WERI-Rb-1 (cell line): ENCODE measurements around the gene SPG21.

Source experiments
- DNase-seq: peaks from one replicate; pipeline ENCODE4 v3.0.0-alpha.2; 2020
- H3K27ac ChIP-seq: fragments of 250-450 bp; sonication (Bioruptor Pico); 2 replicates; pipeline ENCODE4 v1.5.1; 2020; ENCODE audit warnings: mild to moderate bottlenecking, moderate library complexity
- H3K27me3 ChIP-seq: fragments of 250-450 bp; sonication (Bioruptor Pico); 2 replicates; pipeline ENCODE4 v1.5.1; 2021; ENCODE audit warnings: mild to moderate bottlenecking, low read depth, moderate library complexity; ENCODE audit not compliant: insufficient read depth, severe bottlenecking
- H3K36me3 ChIP-seq: fragments of 250-450 bp; sonication (Bioruptor Pico); 2 replicates; pipeline ENCODE4 v1.5.1; 2020; ENCODE audit warnings: mild to moderate bottlenecking, moderate library complexity
- H3K4me3 ChIP-seq: 2 replicates; pipeline ENCODE4 v1.5.1; 2011; ENCODE audit warnings: low read depth, mild to moderate bottlenecking, control low read depth, low read length
- H3K9me3 ChIP-seq: fragments of 250-450 bp; sonication (Bioruptor Pico); 2 replicates; pipeline ENCODE4 v1.5.1; 2021; ENCODE audit warnings: mild to moderate bottlenecking, moderate library complexity; ENCODE audit not compliant: severe bottlenecking
- TF ChIP-seq, protein P1 (sequence below): IDR thresholded peaks from 2 replicates; pipeline ENCODE4 v1.5.1; 2011; ENCODE audit warnings: low read depth, mild to moderate bottlenecking, control low read depth, inconsistent platforms, low read length

The SPG21 gene

GRCh38 chr15:64931381-64931780 is 58.3 kb downstream of the SPG21 start:
- DNase-seq: no peak
- Histone ChIP-seq H3K27me3 (no peaks in the 10 kb centered on the region), H3K9me3 (no peaks in the 10 kb centered on the region), H3K27ac (no peak overlapping the region), H3K4me3 (no peak overlapping the region), H3K36me3 (no peaks in the 10 kb centered on the region)
- TF ChIP-seq, protein P1, sequence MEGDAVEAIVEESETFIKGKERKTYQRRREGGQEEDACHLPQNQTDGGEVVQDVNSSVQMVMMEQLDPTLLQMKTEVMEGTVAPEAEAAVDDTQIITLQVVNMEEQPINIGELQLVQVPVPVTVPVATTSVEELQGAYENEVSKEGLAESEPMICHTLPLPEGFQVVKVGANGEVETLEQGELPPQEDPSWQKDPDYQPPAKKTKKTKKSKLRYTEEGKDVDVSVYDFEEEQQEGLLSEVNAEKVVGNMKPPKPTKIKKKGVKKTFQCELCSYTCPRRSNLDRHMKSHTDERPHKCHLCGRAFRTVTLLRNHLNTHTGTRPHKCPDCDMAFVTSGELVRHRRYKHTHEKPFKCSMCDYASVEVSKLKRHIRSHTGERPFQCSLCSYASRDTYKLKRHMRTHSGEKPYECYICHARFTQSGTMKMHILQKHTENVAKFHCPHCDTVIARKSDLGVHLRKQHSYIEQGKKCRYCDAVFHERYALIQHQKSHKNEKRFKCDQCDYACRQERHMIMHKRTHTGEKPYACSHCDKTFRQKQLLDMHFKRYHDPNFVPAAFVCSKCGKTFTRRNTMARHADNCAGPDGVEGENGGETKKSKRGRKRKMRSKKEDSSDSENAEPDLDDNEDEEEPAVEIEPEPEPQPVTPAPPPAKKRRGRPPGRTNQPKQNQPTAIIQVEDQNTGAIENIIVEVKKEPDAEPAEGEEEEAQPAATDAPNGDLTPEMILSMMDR: no peak

DNA sequence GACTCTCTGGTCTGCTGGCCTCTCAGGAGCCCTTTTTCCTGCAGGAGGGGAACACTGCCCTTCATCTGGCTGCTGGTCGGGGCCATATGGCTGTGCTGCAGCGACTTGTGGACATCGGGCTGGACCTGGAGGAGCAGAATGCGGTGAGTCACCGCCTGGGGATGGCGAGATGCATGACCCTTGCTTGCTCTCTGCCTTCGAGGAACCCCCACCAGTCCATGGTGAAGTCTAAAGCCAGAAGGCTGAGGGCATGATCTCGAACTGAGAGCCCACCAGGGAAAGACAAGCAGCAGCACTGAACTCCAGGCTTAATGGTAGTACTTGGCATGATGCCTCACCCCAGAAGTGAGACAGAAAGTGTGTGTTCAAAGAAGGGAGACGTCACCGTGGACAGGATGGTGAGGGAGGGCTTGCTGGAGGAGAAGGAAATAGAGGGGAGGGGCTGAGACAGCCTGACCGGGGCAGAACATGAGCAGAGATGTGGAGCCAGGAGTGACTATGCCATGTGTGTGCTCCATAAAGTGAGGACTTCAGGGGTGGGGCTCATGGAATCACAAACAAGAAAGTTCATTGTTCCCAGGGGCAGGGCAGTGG is 58.8 kb downstream of the SPG21 start:
- Histone ChIP-seq H3K9me3 (no peaks in the 10 kb centered on the region), H3K27ac (no peak overlapping the region), H3K36me3 (no peaks in the 10 kb centered on the region), H3K27me3 (no peaks in the 10 kb centered on the region), H3K4me3 (no peak overlapping the region)
- no peak for DNase-seq
- TF ChIP-seq, protein P1: no peak

GRCh38 chr15:64930019-64930652 is 59.6 kb downstream of the SPG21 start:
- H3K27me3 ChIP-seq: no peaks in the 10 kb centered on the region
- H3K9me3 ChIP-seq: no peaks in the 10 kb centered on the region
- DNase-seq: no peak
- H3K27ac ChIP-seq: no peak overlapping the region
- H3K4me3 ChIP-seq: no peak overlapping the region
- H3K36me3 ChIP-seq: no peaks in the 10 kb centered on the region
- TF ChIP-seq, protein P1: no peak

DNA sequence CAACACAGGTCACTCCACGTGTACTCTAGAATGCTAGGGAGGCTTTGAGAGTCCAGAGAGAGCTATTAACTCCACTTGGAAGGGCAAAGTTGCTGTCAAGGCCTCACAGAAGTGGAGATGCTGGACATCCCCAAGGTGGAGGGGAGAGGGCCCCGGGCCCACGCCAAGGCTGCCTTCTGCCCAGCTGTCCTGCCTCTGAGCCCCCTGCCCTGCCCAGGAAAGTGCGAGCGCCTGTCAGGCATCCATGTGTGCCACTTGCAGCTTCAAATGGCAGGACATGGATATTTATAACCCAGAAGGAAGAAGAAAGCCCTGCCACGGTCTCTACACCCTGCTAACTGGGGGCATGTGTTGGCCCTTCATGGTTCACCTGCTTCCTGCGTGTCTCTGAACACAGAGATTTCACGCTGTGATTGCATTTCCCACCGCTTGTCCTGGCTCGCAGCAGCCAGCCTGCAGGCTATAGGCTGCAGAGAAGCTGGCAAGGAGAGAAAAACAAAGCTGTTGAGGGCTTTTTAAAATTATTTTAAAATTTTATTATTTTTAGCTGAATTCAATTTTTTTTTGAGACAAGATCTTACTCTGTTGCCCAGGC is 61.0 kb downstream of the SPG21 start:
- no peak for DNase-seq
- no peak overlapping the region for H3K27ac ChIP-seq

GRCh38 chr15:64926661-64927060 is 63.1 kb downstream of the SPG21 start:
- TF ChIP-seq, protein P1: no peak
- Histone ChIP-seq H3K27me3 (no peaks in the 10 kb centered on the region), H3K4me3 (no peak overlapping the region), H3K27ac (no peak overlapping the region), H3K9me3 (no peaks in the 10 kb centered on the region), H3K36me3 (no peaks in the 10 kb centered on the region)
- DNase-seq: no peak

More for the DNA sequence above, 61.0 kb downstream of the SPG21 start:
- H3K4me3 ChIP-seq: no peak overlapping the region
- TF ChIP-seq, protein P1: no peak
- H3K9me3 ChIP-seq: no peaks in the 10 kb centered on the region
- no peaks in the 10 kb centered on the region for H3K27me3 ChIP-seq
- H3K36me3 ChIP-seq: no peaks in the 10 kb centered on the region
